K562 (cell line): Measurements from ENCODE around the gene TMEM39B. TPM values are rescaled to one million over a fixed set of nuclear protein-coding genes. Genes with fewer than 3 reads are reported as not detected.

Source experiments
- ARID1B ChIP-seq: fragments of 450-650 bp; IDR thresholded peaks from 2 replicates; pipeline ENCODE4 v1.6.1; 2016; ENCODE audit warnings: antibody characterized with exemption, mild to moderate bottlenecking, inconsistent platforms
- ATF1 ChIP-seq, 2 experiments: fragments of 450-650 bp in 1 of 2; IDR thresholded peaks; 2 replicates each; pipeline ENCODE4 v1.6.1; 2016; ENCODE audit warnings: missing compliant biosample characterization in 1 of 2, missing genetic modification characterization in 1 of 2
- ATF7 ChIP-seq: fragments of 450-650 bp; IDR thresholded peaks from 2 replicates; pipeline ENCODE4 v1.7.1; 2014; ENCODE audit warnings: mild to moderate bottlenecking, moderate library complexity
- CBFA2T2 ChIP-seq: fragments of 450-650 bp; conservative IDR thresholded peaks from 2 replicates; pipeline ENCODE4 v1.6.1; 2017; ENCODE audit warnings: mild to moderate bottlenecking
- CEBPB ChIP-seq: fragments of 450-650 bp; IDR thresholded peaks from 2 replicates; pipeline ENCODE4 v1.6.1; 2016; ENCODE audit warnings: missing genetic modification characterization, missing compliant biosample characterization
- CEBPG ChIP-seq, 3 experiments: fragments of 200-800 bp in 1 of 3; sonication (Bioruptor generic) in 1 of 3; sonication (generic) in 1 of 3; formaldehyde crosslinking in 1 of 3; IDR thresholded peaks in 2 of 3; conservative IDR thresholded peaks in 1 of 3; 2 replicates each; pipeline versions ENCODE4 v1.6.1 to v1.8.0; 2016 to 2022; ENCODE audit warnings: missing compliant biosample characterization in 2 of 3, missing genetic modification characterization in 2 of 3, mild to moderate bottlenecking in 1 of 3, missing genetic modification reagents in 1 of 3
- CTBP1 ChIP-seq: fragments of 450-650 bp; IDR thresholded peaks from 2 replicates; pipeline ENCODE4 v1.6.1; 2016; ENCODE audit warnings: borderline replicate concordance
- DPF2 ChIP-seq: fragments of 450-650 bp; IDR thresholded peaks from 2 replicates; pipeline ENCODE4 v1.6.1; 2016
- ESRRB ChIP-seq: fragments of 250-450 bp; sonication (Bioruptor Pico); IDR thresholded peaks from 2 replicates; pipeline ENCODE4 v1.5.0; 2020; ENCODE audit warnings: mild to moderate bottlenecking, moderate library complexity, borderline replicate concordance
- FOXK2 ChIP-seq, 2 experiments: fragments of 450-650 bp; IDR thresholded peaks in 1 of 2; conservative IDR thresholded peaks in 1 of 2; 2 replicates each; pipeline ENCODE4 v1.6.1; 2016; ENCODE audit warnings: low read depth in 2 of 2, mild to moderate bottlenecking in 1 of 2
- HINFP ChIP-seq: fragments of 450-650 bp; conservative IDR thresholded peaks from 2 replicates; pipeline ENCODE4 v1.6.1; 2016; ENCODE audit warnings: missing genetic modification characterization, low read depth, mild to moderate bottlenecking, control low read depth, missing compliant biosample characterization
- LCOR ChIP-seq: sonication (generic); formaldehyde crosslinking; IDR thresholded peaks from 2 replicates; pipeline ENCODE4 v1.8.0; 2022; ENCODE audit warnings: mild to moderate bottlenecking, missing genetic modification reagents
- PBX2 ChIP-seq, 2 experiments: IDR thresholded peaks in 1 of 2; conservative IDR thresholded peaks in 1 of 2; 2 replicates each; pipeline ENCODE4 v1.6.1; 2016; ENCODE audit warnings: low read depth in 2 of 2, mild to moderate bottlenecking in 1 of 2, missing compliant biosample characterization in 1 of 2, missing genetic modification characterization in 1 of 2, moderate library complexity in 1 of 2
- PML ChIP-seq: IDR thresholded peaks from 2 replicates; pipeline ENCODE4 v1.6.1; 2012; ENCODE audit warnings: low read length, inconsistent platforms
- PYGO2 ChIP-seq: fragments of 450-650 bp; IDR thresholded peaks from 2 replicates; pipeline ENCODE4 v1.6.1; 2016; ENCODE audit warnings: mild to moderate bottlenecking, missing genetic modification characterization, moderate library complexity, missing compliant biosample characterization
- SOX6 ChIP-seq: fragments of 450-650 bp; IDR thresholded peaks from 2 replicates; pipeline ENCODE4 v1.6.1; 2014; ENCODE audit warnings: mild to moderate bottlenecking
- TOE1 ChIP-seq, 2 experiments: fragments of 450-650 bp in 1 of 2; sonication (generic) in 1 of 2; formaldehyde crosslinking in 1 of 2; IDR thresholded peaks; 2 replicates each; pipeline versions ENCODE4 v1.7.1 to v1.8.0; 2016 to 2022; ENCODE audit warnings: borderline replicate concordance in 2 of 2, mild to moderate bottlenecking in 2 of 2, antibody characterized with exemption in 1 of 2, inconsistent platforms in 1 of 2, low read depth in 1 of 2, missing genetic modification reagents in 1 of 2, moderate library complexity in 1 of 2
- ZMIZ1 ChIP-seq, 2 experiments: fragments of 150-350 bp in 1 of 2; IDR thresholded peaks; 2 replicates each; pipeline ENCODE4 v1.6.1; 2012 to 2016; ENCODE audit warnings: low read depth in 2 of 2, low read length in 2 of 2, mild to moderate bottlenecking in 1 of 2, moderate library complexity in 1 of 2
- ZNF263 ChIP-seq: sonication (generic); formaldehyde crosslinking; IDR thresholded peaks from 2 replicates; pipeline ENCODE4 v1.8.0; 2022; ENCODE audit warnings: mild to moderate bottlenecking, missing genetic modification reagents, borderline replicate concordance
- polyA plus RNA-seq, 8 experiments: library from polyadenylated mRNA; depleted of rRNA in 4 of 8; stranded (reverse) in 5 of 8; unstranded in 3 of 8; fragments of >200 nt; fragmentation: Nextera tagmentation in 2 of 8; fragmentation: Illumina TruSeq in 1 of 8; extraction: Ambion mirVana in 2 of 8; extraction: Trizol in 1 of 8; gene quantifications; 2 replicates each; pipeline versions ENCODE4 v1.2.1 to v1.2.3, GENCODE V29; 2011 to 2014; ENCODE audit warnings: inconsistent platforms in 1 of 8, missing spikeins in 1 of 8
- total RNA-seq, 7 experiments: library from RNA; depleted of rRNA in 6 of 7; stranded (reverse); fragments of >200 nt in 6 of 7; fragmentation: Illumina TruSeq in 2 of 7; extraction: Trizol in 2 of 7; gene quantifications; 2 replicates each; pipeline versions ENCODE4 v1.2.1 to v1.2.3, GENCODE V29; 2011 to 2021; ENCODE audit warnings: low replicate concordance in 1 of 7

The TMEM39B gene
- total and polyA plus RNA-seq, 9 of the 15 experiments (the other 6 are each of a cell fraction or from before 2014, with no cell fraction given): 0.92 to 28.5 (median 9.7) TPM

DNA sequence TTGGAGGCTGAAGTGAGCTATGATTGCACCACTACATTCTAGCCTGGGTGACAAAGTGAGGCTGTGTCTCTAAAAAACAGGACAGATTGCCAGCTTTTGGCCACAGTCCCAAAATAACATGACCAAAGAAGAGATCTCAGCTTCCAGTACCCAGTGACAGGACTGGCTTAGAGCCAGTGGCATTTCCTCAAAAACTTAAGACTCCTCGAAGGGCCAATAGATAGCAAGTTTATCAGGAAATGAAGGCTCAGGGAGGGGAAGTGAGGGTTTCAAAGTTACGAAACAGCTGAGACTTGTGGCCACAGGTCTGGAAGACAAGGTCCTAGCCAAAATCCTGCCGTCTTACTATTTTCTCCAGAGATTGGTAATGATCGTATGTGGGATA lies 6.3 kb upstream of the TMEM39B start (continued):
- TF ChIP-seq ATF7 (peak; percentile 28; the same call in 1 of the 2 replicates), HINFP (tag) (no peak), CBFA2T2 (peak; percentile 43), PYGO2 (0 out of 2 replicates have a peak, but pooled peaks have one; percentile 13), PML (peak; percentile 59; the same call in 1 of the 2 replicates), TOE1 (IDR thresholded peaks at IDR 0.05; ENCODE audit: borderline replicate concordance) (no peak), TOE1 (CRISPR knock-in tag; IDR thresholded peaks at IDR 0.05; ENCODE audit: borderline replicate concordance, low read depth) (0 out of 2 replicates have a peak, but pooled peaks have one; percentile 49), DPF2 (peak; percentile 70), CEBPB (tag) (peak; percentile 93), ZNF263 (0 out of 2 replicates have a peak, but pooled peaks have one; percentile 33), SOX6 (peak; percentile 54; the same call in 1 of the 2 replicates), ARID1B (peak; percentile 58; the same call in 1 of the 2 replicates), CTBP1 (peak; percentile 61; the same call in 1 of the 2 replicates), ZMIZ1 (IDR thresholded peaks at IDR 0.05; ENCODE audit: low read depth in 2 of 2, low read length in 2 of 2) (0 out of 4 replicates have a peak, but pooled peaks of 1 of the 2 experiments have one; percentile 24), ESRRB (CRISPR knock-in tag) (0 out of 2 replicates have a peak, but pooled peaks have one; percentile 30), PBX2 (CRISPR knock-in tag; IDR thresholded peaks at IDR 0.05; ENCODE audit: low read depth) (no peak), PBX2 (tag; conservative IDR thresholded peaks at IDR 0.05; ENCODE audit: low read depth) (0 out of 2 replicates have a peak, but pooled peaks have one; percentile 33), CEBPG (CRISPR knock-in tag; IDR thresholded peaks at IDR 0.05) (peak; percentile 52; the same call in 1 of the 2 replicates), CEBPG (tag; conservative IDR thresholded peaks at IDR 0.05 in 1 of 2, IDR thresholded peaks at IDR 0.05 in 1 of 2) (peak; percentile 40 to 76; a peak in 2 of 4 replicates), ATF1 (CRISPR knock-in tag; IDR thresholded peaks at IDR 0.05) (no peak), ATF1 (tag; IDR thresholded peaks at IDR 0.05) (0 out of 2 replicates have a peak, but pooled peaks have one; percentile 11), FOXK2 (conservative IDR thresholded peaks at IDR 0.05 in 1 of 2, IDR thresholded peaks at IDR 0.05 in 1 of 2; ENCODE audit: low read depth in 2 of 2) (peak in 1 of 2 experiments; percentile 42; a peak in 1 of 4 replicates), LCOR (CRISPR knock-in tag) (no peak)
